Vagina (tissue), 2 donors: Measurements from ENCODE around the gene RUFY1. TPM values are rescaled to one million over a fixed set of nuclear protein-coding genes. Genes with fewer than 3 reads are reported as not detected.
"Not testable (repeated sequence)": the region's sequence is repeated elsewhere in the genome, so short reads cannot be mapped to it uniquely, and the experiment has no call there.

Experiments used
- DNase-seq, 2 donors: peaks; one replicate each; pipeline ENCODE4 v3.0.0-alpha.2; 2017; ENCODE audit errors: extremely low spot score in 2 of 2
- H3K27ac ChIP-seq: fragments of 200-600 bp; sonication (generic); one replicate; pipeline ENCODE4 v1.5.1; 2019
- H3K27me3 ChIP-seq: fragments of 200-600 bp; sonication (generic); one replicate; pipeline ENCODE4 v1.5.1; 2019
- H3K36me3 ChIP-seq, 2 donors: fragments of 200-600 bp; sonication (generic); one replicate each; pipeline ENCODE4 v1.5.1; 2017 to 2019
- H3K4me1 ChIP-seq: fragments of 200-600 bp; sonication (generic); one replicate; pipeline ENCODE4 v1.5.1; 2019
- H3K4me3 ChIP-seq, 2 donors: fragments of 200-600 bp; sonication (generic); 1 replicate in 1 of 2; 2 replicates in 1 of 2; pipeline ENCODE4 v1.5.1; 2016 to 2019
- H3K9me3 ChIP-seq: fragments of 200-600 bp; sonication (generic); one replicate; pipeline ENCODE4 v1.5.1; 2019
- POLR2A ChIP-seq, 2 donors: fragments of 450-650 bp; IDR thresholded peaks; one replicate each; pipeline ENCODE4 v1.6.1; 2017; ENCODE audit warnings: antibody characterized with exemption in 2 of 2, mild to moderate bottlenecking in 2 of 2, moderate library complexity in 2 of 2
- POLR2AphosphoS5 ChIP-seq, 2 donors: sonication (generic); formaldehyde crosslinking; IDR thresholded peaks; one replicate each; pipeline ENCODE4 v1.9.0; 2017; ENCODE audit warnings: antibody characterized with exemption in 2 of 2, mild to moderate bottlenecking in 2 of 2, low read depth in 1 of 2; ENCODE audit not compliant: insufficient read depth in 1 of 2
- intact Hi-C: fragments of 100-400 bp; cut with DNase I; formaldehyde crosslinking; loops from one replicate; pipeline ENCODE4 v1.15.1; 2023
- total RNA-seq: library from RNA; depleted of rRNA; stranded (reverse); fragments of >200 nt; gene quantifications from one replicate; pipeline ENCODE4 v1.2.3, GENCODE V29; 2016
- TF ChIP-seq, protein P1 (sequence below), 3 experiments: fragments of 450-650 bp in 2 of 3; fragments of 200-600 bp in 1 of 3; sonication (generic) in 1 of 3; IDR thresholded peaks; one replicate each; pipeline ENCODE4 v1.5.1; 2017 to 2019; ENCODE audit warnings: antibody characterized with exemption in 3 of 3, mild to moderate bottlenecking in 2 of 3, moderate library complexity in 2 of 3

The RUFY1 gene
- total RNA-seq, 1 donor from 2014 or later, result 35.6 TPM

DNA sequence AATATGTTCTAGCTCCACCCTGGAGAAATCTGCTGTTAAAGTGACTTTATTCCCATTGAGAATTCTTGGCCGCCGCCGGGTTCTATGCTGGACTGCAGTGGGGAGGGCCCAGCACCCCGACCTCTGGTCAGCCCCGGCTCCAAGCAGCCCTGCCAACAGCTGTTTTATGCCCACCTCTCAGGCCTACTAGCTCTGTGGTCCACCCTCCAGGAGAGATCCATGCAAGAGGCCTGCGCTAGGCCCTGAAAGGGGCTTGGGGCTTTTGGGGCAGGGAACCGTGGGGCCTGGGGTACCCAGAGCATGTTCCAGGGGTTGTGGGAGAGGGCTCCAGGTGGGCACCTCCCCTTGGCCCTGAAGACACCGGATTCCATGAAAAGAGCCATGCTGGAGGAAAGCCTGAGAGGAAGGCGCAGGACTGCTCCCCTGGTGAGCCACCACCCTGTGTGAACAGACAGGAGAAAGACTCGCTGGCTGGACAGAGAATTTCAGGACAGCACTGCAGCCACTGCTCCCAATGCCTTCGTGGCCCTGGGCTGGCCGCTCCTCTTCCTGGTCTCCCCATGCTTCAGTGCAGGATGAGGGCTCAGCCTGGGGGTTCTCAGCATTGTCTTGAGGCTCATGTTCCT lies 44.6 kb upstream of the RUFY1 start:
- TF ChIP-seq, protein P1, sequence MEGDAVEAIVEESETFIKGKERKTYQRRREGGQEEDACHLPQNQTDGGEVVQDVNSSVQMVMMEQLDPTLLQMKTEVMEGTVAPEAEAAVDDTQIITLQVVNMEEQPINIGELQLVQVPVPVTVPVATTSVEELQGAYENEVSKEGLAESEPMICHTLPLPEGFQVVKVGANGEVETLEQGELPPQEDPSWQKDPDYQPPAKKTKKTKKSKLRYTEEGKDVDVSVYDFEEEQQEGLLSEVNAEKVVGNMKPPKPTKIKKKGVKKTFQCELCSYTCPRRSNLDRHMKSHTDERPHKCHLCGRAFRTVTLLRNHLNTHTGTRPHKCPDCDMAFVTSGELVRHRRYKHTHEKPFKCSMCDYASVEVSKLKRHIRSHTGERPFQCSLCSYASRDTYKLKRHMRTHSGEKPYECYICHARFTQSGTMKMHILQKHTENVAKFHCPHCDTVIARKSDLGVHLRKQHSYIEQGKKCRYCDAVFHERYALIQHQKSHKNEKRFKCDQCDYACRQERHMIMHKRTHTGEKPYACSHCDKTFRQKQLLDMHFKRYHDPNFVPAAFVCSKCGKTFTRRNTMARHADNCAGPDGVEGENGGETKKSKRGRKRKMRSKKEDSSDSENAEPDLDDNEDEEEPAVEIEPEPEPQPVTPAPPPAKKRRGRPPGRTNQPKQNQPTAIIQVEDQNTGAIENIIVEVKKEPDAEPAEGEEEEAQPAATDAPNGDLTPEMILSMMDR (IDR thresholded peaks at IDR 0.05), result no peak
- TF ChIP-seq POLR2A (IDR thresholded peaks at IDR 0.05), result no peak
- no peak for TF ChIP-seq POLR2AphosphoS5 (IDR thresholded peaks at IDR 0.05; ENCODE audit: insufficient read depth in 1 of 2, low read depth in 1 of 2)

DNA sequence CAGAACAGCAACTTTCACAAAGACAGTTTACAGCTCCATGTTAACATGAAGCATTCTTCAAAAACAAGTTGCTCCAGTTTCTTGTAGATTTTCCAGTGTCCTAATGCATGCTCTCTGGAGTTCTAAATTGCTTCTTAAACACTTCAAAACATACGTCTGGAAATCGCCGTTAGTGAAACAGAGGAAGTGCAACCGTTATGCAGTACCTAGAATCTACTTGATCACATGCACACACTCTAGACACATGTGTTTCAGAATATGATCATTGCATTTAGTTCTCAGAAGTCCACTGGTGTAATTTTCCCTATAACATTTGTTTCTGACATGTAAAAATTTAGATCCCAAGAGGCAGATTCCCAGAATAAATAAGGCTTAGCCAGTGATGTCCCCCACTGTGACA lies 41.1 kb upstream of the RUFY1 start:
- no peaks in the 10 kb centered on the region for H3K27me3 ChIP-seq
- no peaks in the 10 kb centered on the region for H3K4me1 ChIP-seq
- no peak overlapping the region for H3K4me3 ChIP-seq
- no peaks in the 10 kb centered on the region for H3K36me3 ChIP-seq
- DNase-seq, result no peak
- TF ChIP-seq, protein P1 (IDR thresholded peaks at IDR 0.05), result no peak
- TF ChIP-seq POLR2A (IDR thresholded peaks at IDR 0.05) (no peak), POLR2AphosphoS5 (IDR thresholded peaks at IDR 0.05; ENCODE audit: insufficient read depth in 1 of 2, low read depth in 1 of 2) (no peak)
- H3K9me3 ChIP-seq, result no peaks in the 10 kb centered on the region
- H3K27ac ChIP-seq, result no peak overlapping the region
- intact Hi-C loops, result no loop called here

More for the DNA sequence above, 44.6 kb upstream of the RUFY1 start:
- H3K4me3 ChIP-seq, result no peak overlapping the region
- no peaks in the 10 kb centered on the region for H3K36me3 ChIP-seq
- H3K9me3 ChIP-seq, result no peaks in the 10 kb centered on the region
- DNase-seq, result no peak
- H3K4me1 ChIP-seq, result no peaks in the 10 kb centered on the region
- H3K27ac ChIP-seq, result no peak overlapping the region
- no peaks in the 10 kb centered on the region for H3K27me3 ChIP-seq
- intact Hi-C loops, result no loop called here

DNA sequence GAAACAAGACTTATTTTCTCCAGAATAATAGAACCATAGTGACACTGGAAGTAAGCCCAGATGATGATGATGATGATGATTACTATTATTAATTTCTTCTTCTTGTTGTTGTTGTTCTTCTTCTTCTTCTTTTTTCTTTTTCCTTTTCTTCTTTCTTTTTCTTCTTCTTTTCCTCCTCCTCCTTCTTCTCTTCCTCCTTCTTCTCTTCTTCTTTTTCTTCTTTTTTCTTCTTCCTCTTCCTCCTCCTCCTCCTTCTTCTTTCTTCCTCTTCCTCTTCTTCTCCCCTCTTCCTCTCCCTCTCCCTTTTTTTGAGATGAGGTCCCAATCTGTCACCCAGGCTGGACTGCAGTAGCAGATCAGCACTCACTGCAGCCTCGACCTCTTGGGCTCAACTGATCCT lies 40.5 kb upstream of the RUFY1 start:
- H3K4me1 ChIP-seq, result no peaks in the 10 kb centered on the region
- DNase-seq, result no peak
- H3K9me3 ChIP-seq, result no peaks in the 10 kb centered on the region
- no peak for TF ChIP-seq POLR2AphosphoS5 (IDR thresholded peaks at IDR 0.05; ENCODE audit: insufficient read depth in 1 of 2, low read depth in 1 of 2)
- no peak for TF ChIP-seq POLR2A (IDR thresholded peaks at IDR 0.05)
- TF ChIP-seq, protein P1 (IDR thresholded peaks at IDR 0.05), result no peak
- intact Hi-C loops, result no loop called here
- no peak overlapping the region for H3K27ac ChIP-seq
- H3K36me3 ChIP-seq, result no peaks in the 10 kb centered on the region
- no peaks in the 10 kb centered on the region for H3K27me3 ChIP-seq
- no peak overlapping the region for H3K4me3 ChIP-seq

DNA sequence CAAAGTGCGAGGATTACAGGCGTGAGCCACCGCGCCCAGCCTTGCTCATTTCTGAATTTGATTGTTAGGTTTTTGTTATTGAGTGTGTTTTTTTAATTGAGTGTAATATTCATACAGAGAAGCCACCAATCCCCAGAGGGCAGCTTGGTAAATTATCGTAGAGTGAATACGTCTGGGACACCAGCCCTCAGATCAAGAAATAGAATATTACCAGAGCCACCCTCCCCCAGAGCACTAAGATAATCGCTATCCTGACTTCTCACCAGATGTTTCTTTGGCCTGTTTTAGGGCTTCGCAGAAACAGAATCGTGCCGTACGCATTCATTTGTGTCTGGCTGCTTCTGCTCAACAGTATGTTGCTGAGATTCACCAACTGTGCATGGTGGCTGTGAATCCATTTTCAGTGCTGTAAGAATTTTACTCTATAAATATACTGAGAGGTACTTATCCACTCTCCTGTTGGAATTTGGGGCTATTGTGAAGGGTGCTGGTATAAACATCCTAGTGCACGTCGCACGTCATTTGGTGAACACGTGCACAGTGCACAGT lies 37.8 kb upstream of the RUFY1 start:
- Histone ChIP-seq H3K27ac (no peak overlapping the region), H3K4me3 (no peak overlapping the region), H3K4me1 (no peaks in the 10 kb centered on the region), H3K9me3 (no peaks in the 10 kb centered on the region), H3K36me3 (no peaks in the 10 kb centered on the region), H3K27me3 (no peaks in the 10 kb centered on the region)
- no peak for DNase-seq
- intact Hi-C loops, result no loop called here
- TF ChIP-seq POLR2A (IDR thresholded peaks at IDR 0.05), result no peak
- no peak for TF ChIP-seq POLR2AphosphoS5 (IDR thresholded peaks at IDR 0.05; ENCODE audit: insufficient read depth in 1 of 2, low read depth in 1 of 2)
- TF ChIP-seq, protein P1 (IDR thresholded peaks at IDR 0.05), result no peak

DNA sequence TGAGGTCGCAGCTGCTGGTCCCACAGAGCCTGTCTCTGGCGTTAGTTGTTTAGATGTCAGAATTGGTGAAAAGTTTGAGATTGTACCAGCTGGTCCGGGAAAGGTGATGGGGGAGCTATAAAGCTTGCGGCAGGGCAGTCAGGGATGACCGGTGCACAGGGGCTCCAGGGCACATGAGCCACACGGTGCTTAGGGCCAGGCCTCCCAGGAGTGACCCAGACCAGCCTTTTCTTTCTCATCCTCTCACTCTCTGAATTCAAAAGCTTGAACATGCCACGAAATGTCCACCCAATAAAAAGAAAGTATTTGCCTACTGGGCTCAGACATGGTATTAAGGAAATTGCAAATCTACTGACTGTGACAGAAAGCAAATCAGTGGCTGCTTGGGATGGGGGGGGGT lies 34.9 kb upstream of the RUFY1 start:
- H3K4me1 ChIP-seq, H3K4me3 ChIP-seq, H3K27me3 ChIP-seq, H3K36me3 ChIP-seq, H3K27ac ChIP-seq, H3K9me3 ChIP-seq, DNase-seq, intact Hi-C loops: not testable (repeated sequence)
